Measurements from ENCODE around the gene VCL.

GRCh38 chr10:74072503-74072902, 74.6 kb downstream of the VCL start:
- TF ChIP-seq CTCF (conservative IDR thresholded peaks at IDR 0.05 in 1 of 2, IDR thresholded peaks at IDR 0.05 in 1 of 2; ENCODE audit: extremely low read depth in 1 of 2, insufficient read depth in 1 of 2, low read depth in 1 of 2, low read length in 2 of 2) (no peak), EZH2 (IDR thresholded peaks at IDR 0.05; ENCODE audit: borderline replicate concordance, low read length) (no peak)
